ENCODE data around the gene ANKRD33.

GRCh38 chr12:51863363-51863932 is 24.5 kb upstream of the ANKRD33 start:
- TF ChIP-seq, protein P1, sequence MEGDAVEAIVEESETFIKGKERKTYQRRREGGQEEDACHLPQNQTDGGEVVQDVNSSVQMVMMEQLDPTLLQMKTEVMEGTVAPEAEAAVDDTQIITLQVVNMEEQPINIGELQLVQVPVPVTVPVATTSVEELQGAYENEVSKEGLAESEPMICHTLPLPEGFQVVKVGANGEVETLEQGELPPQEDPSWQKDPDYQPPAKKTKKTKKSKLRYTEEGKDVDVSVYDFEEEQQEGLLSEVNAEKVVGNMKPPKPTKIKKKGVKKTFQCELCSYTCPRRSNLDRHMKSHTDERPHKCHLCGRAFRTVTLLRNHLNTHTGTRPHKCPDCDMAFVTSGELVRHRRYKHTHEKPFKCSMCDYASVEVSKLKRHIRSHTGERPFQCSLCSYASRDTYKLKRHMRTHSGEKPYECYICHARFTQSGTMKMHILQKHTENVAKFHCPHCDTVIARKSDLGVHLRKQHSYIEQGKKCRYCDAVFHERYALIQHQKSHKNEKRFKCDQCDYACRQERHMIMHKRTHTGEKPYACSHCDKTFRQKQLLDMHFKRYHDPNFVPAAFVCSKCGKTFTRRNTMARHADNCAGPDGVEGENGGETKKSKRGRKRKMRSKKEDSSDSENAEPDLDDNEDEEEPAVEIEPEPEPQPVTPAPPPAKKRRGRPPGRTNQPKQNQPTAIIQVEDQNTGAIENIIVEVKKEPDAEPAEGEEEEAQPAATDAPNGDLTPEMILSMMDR (IDR thresholded peaks at IDR 0.05): no peak
- no peak for TF ChIP-seq POLR2A (IDR thresholded peaks at IDR 0.05)

Data from thyroid gland (tissue), 4 donors.